ENCODE results near the gene LILRB3. TPM values are rescaled to one million over a fixed set of nuclear protein-coding genes. Genes with fewer than 3 reads are reported as not detected.
A peak's percentile ranks its signal among the peaks of the same experiment; 100 is the strongest.

LILRB3 gene
- total and polyA plus RNA-seq, 2 of the 4 experiments (the other 2 are of a cell fraction) = not detected

DNA sequence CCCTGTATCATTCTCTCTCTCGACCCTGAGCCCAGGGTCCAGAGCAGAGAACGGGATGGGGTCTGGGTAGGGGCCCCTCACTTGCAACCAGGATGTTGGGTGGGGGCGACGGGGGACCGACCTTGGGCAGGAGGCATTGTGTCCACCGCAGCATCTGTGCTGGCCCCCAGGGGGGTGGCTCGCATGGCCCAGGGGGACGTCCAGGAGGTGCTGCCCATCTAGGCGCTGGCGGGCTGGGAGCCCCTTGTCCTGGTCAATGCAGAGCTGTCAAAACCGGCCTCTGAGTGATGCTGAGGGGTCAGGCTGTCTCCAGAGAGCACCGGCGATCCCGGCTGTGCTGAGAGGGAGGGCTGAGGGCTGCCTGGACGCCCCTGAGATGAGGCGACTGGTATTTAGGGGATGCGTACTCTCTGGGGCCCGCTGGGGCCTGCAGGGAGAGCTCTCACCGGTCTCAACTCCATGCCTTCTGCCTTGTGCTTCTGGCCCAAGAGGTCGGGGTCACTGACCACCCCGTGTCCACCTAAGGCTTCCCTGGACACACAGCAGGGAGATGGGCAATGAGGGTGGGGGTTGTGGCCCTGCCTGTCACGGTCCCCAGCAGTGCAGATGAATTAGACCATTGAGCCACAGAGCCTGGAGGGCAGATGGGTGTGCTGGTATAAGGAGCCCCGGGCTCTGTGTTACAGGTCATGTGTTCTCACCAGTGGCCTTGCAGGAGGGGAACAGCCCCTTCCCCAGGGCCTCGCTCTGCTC, 13.6 kb downstream of the LILRB3 start (continued):
- no peak for TF ChIP-seq MXI1 (IDR thresholded peaks at IDR 0.05; ENCODE audit: borderline replicate concordance, low read depth, low read length)

DNA sequence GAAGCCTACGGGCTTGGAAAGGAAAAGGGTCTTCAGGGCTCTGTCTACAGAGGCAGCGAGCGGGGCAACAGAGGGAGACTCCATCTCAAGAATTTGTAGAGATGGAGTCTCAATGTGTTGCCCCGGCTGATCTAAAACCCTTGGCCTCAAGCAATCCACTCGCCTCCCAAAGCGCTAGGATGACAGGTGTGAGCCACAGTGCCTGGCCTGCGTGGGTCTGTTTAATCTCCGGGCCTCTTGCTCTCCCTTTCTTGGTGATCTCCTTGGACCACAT, 14.1 kb downstream of the LILRB3 start:
- Histone ChIP-seq H4K91ac (ENCODE audit: insufficient read depth, low read depth, low read length) (no peak overlapping the region), H2BK5ac (ENCODE audit: low read depth, low read length, poor library complexity, severe bottlenecking) (peak overlapping the region; percentile 12), H2AK9ac (replicated peaks; ENCODE audit: low read depth, low read length, poor library complexity) (no peak overlapping the region), H2AFZ (replicated peaks; ENCODE audit: low read length, poor library complexity) (no peak overlapping the region), H3K27ac (ENCODE audit: insufficient read depth, low read length) (peak overlapping the region; percentile 48; the same call in 1 of the 2 replicates), H3K9ac (ENCODE audit: low read depth, low read length) (no peak overlapping the region), H3K27me3 (ENCODE audit: control insufficient read depth, insufficient read depth, low read length) (no peaks in the 10 kb centered on the region), H3K23ac (ENCODE audit: low read depth, low read length) (no peak overlapping the region), H3K14ac (replicated peaks; ENCODE audit: low read depth, low read length) (no peak overlapping the region), H3K4me1 (ENCODE audit: control insufficient read depth, insufficient read depth, low read length) (peaks cover 30% of the 10 kb centered on the region), H4K8ac (ENCODE audit: low read depth in 2 of 2, low read length in 2 of 2) (no peak overlapping the region), H4K5ac (ENCODE audit: low read depth, low read length) (no peak overlapping the region), H3K9me1 (ENCODE audit: insufficient read depth, low read length) (peaks cover 27% of the 10 kb centered on the region), H3K4me2 (ENCODE audit: low read depth, low read length) (no peak overlapping the region), H3K4me3 (ENCODE audit: insufficient read depth, low read depth, low read length) (no peak overlapping the region), H2AK5ac (ENCODE audit: low read depth, low read length) (no peak overlapping the region; the same call in 1 of the 2 replicates), H3K56ac (ENCODE audit: extremely low read depth, insufficient read depth, low read length) (no peak overlapping the region), H3K79me1 (ENCODE audit: low read depth in 1 of 2, low read length in 2 of 2) (peaks cover 6 to 68% of the 10 kb centered on the region in 2 experiments), H3K4ac (ENCODE audit: low read depth, low read length) (no peak overlapping the region), H3K18ac (ENCODE audit: low read depth, low read length) (no peak overlapping the region; the same call in 1 of the 2 replicates), H2BK20ac (ENCODE audit: low read depth, low read length) (no peak overlapping the region), H3K9me3 (ENCODE audit: control insufficient read depth, insufficient read depth, low read length) (no peaks in the 10 kb centered on the region), H4K20me1 (ENCODE audit: insufficient read depth, low read length) (peaks cover 75% of the 10 kb centered on the region), H2BK15ac (ENCODE audit: low read depth, low read length) (no peak overlapping the region), H2BK120ac (ENCODE audit: low read depth, low read length) (no peak overlapping the region), H3K36me3 (ENCODE audit: control insufficient read depth, insufficient read depth, low read length) (peaks cover 39% of the 10 kb centered on the region)
- 73% methylated on average over 2 of the region's 8 CpGs; no CpG with 5 or more reads in 1 of the 2 experiments for WGBS, 2 experiments (ENCODE audit: extremely low coverage in 2 of 2, insufficient read length in 1 of 2)
- ATAC-seq (ENCODE audit: low read depth) = no peak
- dilution Hi-C loops (cut with HindIII; ENCODE audit: low sequenced_read_pairs, unreplicated experiment) (no loop called here), in situ Hi-C loops (cut with MboI; ENCODE audit: low sequenced_read_pairs) (loop anchor here (10.0 kb wide), 1 partner anchor 246 kb away; no protein-coding TSS in a partner anchor), intact Hi-C loops (cut with micrococcal nuclease) (no loop called here)
- no peak for DNase-seq
- TF ChIP-seq MAZ (IDR thresholded peaks at IDR 0.05; ENCODE audit: borderline replicate concordance, low read depth, low read length) (no peak), BHLHE40 (IDR thresholded peaks at IDR 0.05; ENCODE audit: low read depth, low read length) (no peak), RFX5 (IDR thresholded peaks at IDR 0.05; ENCODE audit: low read depth, low read length) (no peak), RAD21 (IDR thresholded peaks at IDR 0.05; ENCODE audit: low read length) (no peak), POLR2A (IDR thresholded peaks at IDR 0.05; ENCODE audit: low read depth, low read length) (no peak; the same call in 1 of the 2 replicates), CHD1 (IDR thresholded peaks at IDR 0.05; ENCODE audit: low read depth, low read length) (no peak), RCOR1 (IDR thresholded peaks at IDR 0.05; ENCODE audit: insufficient replicate concordance, low read length) (no peak), MXI1 (IDR thresholded peaks at IDR 0.05; ENCODE audit: borderline replicate concordance, low read depth, low read length) (no peak), MAFK (IDR thresholded peaks at IDR 0.05; ENCODE audit: low read depth, low read length) (no peak), FOS (IDR thresholded peaks at IDR 0.05; ENCODE audit: low read depth, low read length) (no peak)
- TF ChIP-seq, protein P1, sequence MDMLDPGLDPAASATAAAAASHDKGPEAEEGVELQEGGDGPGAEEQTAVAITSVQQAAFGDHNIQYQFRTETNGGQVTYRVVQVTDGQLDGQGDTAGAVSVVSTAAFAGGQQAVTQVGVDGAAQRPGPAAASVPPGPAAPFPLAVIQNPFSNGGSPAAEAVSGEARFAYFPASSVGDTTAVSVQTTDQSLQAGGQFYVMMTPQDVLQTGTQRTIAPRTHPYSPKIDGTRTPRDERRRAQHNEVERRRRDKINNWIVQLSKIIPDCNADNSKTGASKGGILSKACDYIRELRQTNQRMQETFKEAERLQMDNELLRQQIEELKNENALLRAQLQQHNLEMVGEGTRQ (IDR thresholded peaks at IDR 0.05; ENCODE audit: low read depth, low read length) = no peak
- TF ChIP-seq, protein P2, sequence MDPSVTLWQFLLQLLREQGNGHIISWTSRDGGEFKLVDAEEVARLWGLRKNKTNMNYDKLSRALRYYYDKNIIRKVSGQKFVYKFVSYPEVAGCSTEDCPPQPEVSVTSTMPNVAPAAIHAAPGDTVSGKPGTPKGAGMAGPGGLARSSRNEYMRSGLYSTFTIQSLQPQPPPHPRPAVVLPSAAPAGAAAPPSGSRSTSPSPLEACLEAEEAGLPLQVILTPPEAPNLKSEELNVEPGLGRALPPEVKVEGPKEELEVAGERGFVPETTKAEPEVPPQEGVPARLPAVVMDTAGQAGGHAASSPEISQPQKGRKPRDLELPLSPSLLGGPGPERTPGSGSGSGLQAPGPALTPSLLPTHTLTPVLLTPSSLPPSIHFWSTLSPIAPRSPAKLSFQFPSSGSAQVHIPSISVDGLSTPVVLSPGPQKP (IDR thresholded peaks at IDR 0.05; ENCODE audit: borderline replicate concordance, low read depth, low read length) = no peak
- BruUV-seq (replicated peaks) = no TSS peak
- ChIA-PET POLR2A (ENCODE audit: unreplicated experiment) (interaction anchor here (1.5 kb wide), 1 partner anchor 19 kb away, joined by 6 read pairs; the partner anchor contains the start of gene MBOAT7), CTCF (no interaction called here)
